ENCODE data around the gene BOC. TPM values are rescaled to one million over a fixed set of nuclear protein-coding genes. Genes with fewer than 3 reads are reported as not detected.

The BOC gene
- total and polyA plus RNA-seq, 2 of the 8 experiments (the other 6 are each of a cell fraction or from before 2014, with no cell fraction given): 6.9 to 9.3 TPM

GRCh38 chr3:113167825-113168801 is 43.2 kb upstream of the BOC start:
- POLR2A ChIA-PET (ENCODE audit: partially characterized antibody): interaction anchor here (1.6 kb wide), 1 partner anchor 74 kb away, joined by 3 read pairs; no protein-coding TSS in a partner anchor
- H3K4me1 ChIP-seq (replicated peaks in 1 of 4; ENCODE audit: control insufficient read depth in 3 of 4, insufficient read depth in 4 of 4, low read length in 3 of 4): peaks cover 2 to 16% (median 9%) of the 10 kb centered on the region in 4 experiments; a peak in 6 of 7 replicates
- no peaks in the 10 kb centered on the region for H3K27me3 ChIP-seq (replicated peaks in 1 of 4; ENCODE audit: control insufficient read depth in 3 of 4, extremely low read depth in 1 of 4, insufficient read depth in 3 of 4, low read length in 3 of 4)
- H4K8ac ChIP-seq (ENCODE audit: extremely low read depth, insufficient read depth, low read length): no peak overlapping the region
- H3K79me1 ChIP-seq (ENCODE audit: low read depth, low read length): no peaks in the 10 kb centered on the region
- no peak overlapping the region for H3K23ac ChIP-seq (ENCODE audit: insufficient read length)
- no peak overlapping the region for H3K4me3 ChIP-seq (ENCODE audit: extremely low read depth in 1 of 4, insufficient read depth in 2 of 4, low read depth in 3 of 4, low read length in 4 of 4)
- peak overlapping the region; percentile 55; the same call in 1 of the 2 replicates for H2BK20ac ChIP-seq (ENCODE audit: low read length)
- H3K36me3 ChIP-seq (ENCODE audit: control insufficient read depth in 2 of 4, insufficient read depth in 4 of 4, low read length in 3 of 4): no peaks in the 10 kb centered on the region
- H2BK15ac ChIP-seq (ENCODE audit: low read length): no peak overlapping the region
- H3K18ac ChIP-seq (ENCODE audit: extremely low read depth, low read length): no peak overlapping the region
- H2AFZ ChIP-seq (ENCODE audit: low read length): peak overlapping the region; percentile 66; the same call in 1 of the 2 replicates
- no peak overlapping the region for H2BK12ac ChIP-seq (ENCODE audit: low read depth, low read length)
- H4K91ac ChIP-seq (replicated peaks; ENCODE audit: insufficient read length, low read length): no peak overlapping the region
- H3K79me2 ChIP-seq (ENCODE audit: control insufficient read depth in 1 of 2, insufficient read depth in 2 of 2, low read length in 2 of 2): no peaks in the 10 kb centered on the region
- no peaks in the 10 kb centered on the region for H3K9me3 ChIP-seq (ENCODE audit: insufficient read depth in 2 of 2, low read depth in 1 of 2, low read length in 1 of 2)
- no peak overlapping the region for H3K27ac ChIP-seq (ENCODE audit: low read depth, low read length)
- H3K4ac ChIP-seq (replicated peaks; ENCODE audit: insufficient read length, low read depth, low read length): no peak overlapping the region
- no peak for FAIRE-seq
- H3K23me2 ChIP-seq (ENCODE audit: low read depth, low read length): no peaks in the 10 kb centered on the region; the same call in 1 of the 2 replicates
- H2BK5ac ChIP-seq (ENCODE audit: low read depth, low read length): no peak overlapping the region
- H3K14ac ChIP-seq (ENCODE audit: insufficient read length): no peak overlapping the region
- no peak overlapping the region for H4K5ac ChIP-seq (ENCODE audit: insufficient read length, low read depth, low read length)
- CTCF ChIA-PET (ENCODE audit: partially characterized antibody): interaction anchor here (0.7 to 1.6 kb wide), 4 partner anchors 16 to 111 kb away, joined by 3 to 4 read pairs (median 3); no protein-coding TSS in a partner anchor
- WGBS, 2 experiments (ENCODE audit: extremely low coverage in 1 of 2, insufficient coverage in 1 of 2, insufficient read length in 1 of 2, insufficient replicate concordance in 2 of 2, low coverage in 1 of 2, low lambda C conversion rate in 2 of 2, missing lambda C conversion rate in 1 of 2): 92% methylated on average over 7 of the region's 7 CpGs; no CpG with 5 or more reads in 1 of the 2 experiments
- H4K20me1 ChIP-seq (replicated peaks in 1 of 2; ENCODE audit: control insufficient read depth in 1 of 2, insufficient read depth in 2 of 2, low read length in 2 of 2): no peaks in the 10 kb centered on the region
- H3K9ac ChIP-seq (replicated peaks in 1 of 4; ENCODE audit: extremely low read depth in 1 of 4, low read depth in 3 of 4, low read length in 3 of 4): no peak overlapping the region
- no peak overlapping the region for H3K56ac ChIP-seq (replicated peaks; ENCODE audit: insufficient read length, low read depth, low read length)
- H2AK5ac ChIP-seq (ENCODE audit: low read depth, low read length): no peak overlapping the region
- DNase-seq (ENCODE audit: low read depth in 1 of 2, low spot score in 2 of 2): no peak
- H2BK120ac ChIP-seq (replicated peaks; ENCODE audit: low read depth, low read length): no peak overlapping the region
- no peak overlapping the region for H3K4me2 ChIP-seq (ENCODE audit: insufficient read depth in 1 of 2, low read depth in 2 of 2, low read length in 2 of 2)
- no peak for TF ChIP-seq SP2 (IDR thresholded peaks at IDR 0.05; ENCODE audit: low read length)
- TF ChIP-seq HDAC6 (IDR thresholded peaks at IDR 0.05; ENCODE audit: low read depth, low read length): no peak
- TF ChIP-seq YY1 (IDR thresholded peaks at IDR 0.05; ENCODE audit: low read depth, low read length): no peak
- no peak for TF ChIP-seq KDM4A (IDR thresholded peaks at IDR 0.05; ENCODE audit: low read depth, low read length, severe bottlenecking)
- TF ChIP-seq CBX5 (IDR thresholded peaks at IDR 0.05; ENCODE audit: low read depth, low read length): no peak
- TF ChIP-seq NRF1 (IDR thresholded peaks at IDR 0.05; ENCODE audit: low read depth, low read length): no peak
- no peak for TF ChIP-seq ASH2L (IDR thresholded peaks at IDR 0.05; ENCODE audit: low read length)
- no peak for TF ChIP-seq TAF1 (IDR thresholded peaks at IDR 0.05; ENCODE audit: low read depth, low read length)
- TF ChIP-seq MAFK (IDR thresholded peaks at IDR 0.05; ENCODE audit: low read depth, low read length): no peak
- TF ChIP-seq RFX5 (IDR thresholded peaks at IDR 0.05; ENCODE audit: borderline replicate concordance, low read depth, low read length): no peak
- no peak for TF ChIP-seq CHD2 (IDR thresholded peaks at IDR 0.05; ENCODE audit: low read length)
- no peak for TF ChIP-seq CTBP2 (IDR thresholded peaks at IDR 0.05; ENCODE audit: borderline replicate concordance, insufficient read depth, insufficient read length, low read length)
- TF ChIP-seq POU5F1 (IDR thresholded peaks at IDR 0.05; ENCODE audit: low read depth, low read length): no peak
